Astrocyte of the cerebellum (primary cell): ENCODE results near the gene UTP14C.
"Not testable (repeated sequence)": the region's sequence is repeated elsewhere in the genome, so short reads cannot be mapped to it uniquely, and the experiment has no call there.

ENCODE experiments used
- DNase-seq: peaks from one replicate; pipeline ENCODE4 v3.0.0-alpha.2; 2011; ENCODE audit warnings: low read depth
- H3K4me3 ChIP-seq: 2 replicates; pipeline ENCODE4 v1.5.1; 2011; ENCODE audit warnings: mild to moderate bottlenecking, low read depth, low read length, moderate library complexity
- in situ Hi-C: cut with HindIII; loops from 2 replicates; pipeline ENCODE4 v1.10.0; 2017; ENCODE audit warnings: low sequenced_read_pairs
- TF ChIP-seq, protein P1 (sequence below): IDR thresholded peaks from 2 replicates; pipeline ENCODE4 v1.5.1; 2012; ENCODE audit warnings: low read length, low read depth, moderate library complexity, mild to moderate bottlenecking; ENCODE audit errors: missing control alignments

Gene UTP14C

DNA sequence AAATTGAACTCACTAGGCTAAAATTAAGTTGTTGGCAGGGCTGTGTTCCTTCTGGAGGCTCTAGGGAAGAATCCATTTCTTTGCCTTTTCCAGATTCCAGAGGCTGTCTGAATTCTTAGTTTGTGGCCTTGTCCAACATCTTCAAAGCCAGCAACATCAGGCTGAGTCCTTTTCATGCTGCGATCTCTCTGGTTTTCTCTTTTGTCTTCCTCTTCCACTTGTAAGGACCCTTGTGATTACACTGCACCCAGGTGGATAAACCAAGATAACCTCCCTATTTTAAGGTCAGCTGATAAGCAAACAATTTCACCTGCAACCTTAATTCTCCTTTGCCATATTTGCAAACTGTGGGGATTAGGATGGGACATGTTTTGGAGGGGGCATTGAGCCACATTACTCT, 11.5 kb downstream of the UTP14C start:
- DNase-seq = no peak
- TF ChIP-seq, protein P1, sequence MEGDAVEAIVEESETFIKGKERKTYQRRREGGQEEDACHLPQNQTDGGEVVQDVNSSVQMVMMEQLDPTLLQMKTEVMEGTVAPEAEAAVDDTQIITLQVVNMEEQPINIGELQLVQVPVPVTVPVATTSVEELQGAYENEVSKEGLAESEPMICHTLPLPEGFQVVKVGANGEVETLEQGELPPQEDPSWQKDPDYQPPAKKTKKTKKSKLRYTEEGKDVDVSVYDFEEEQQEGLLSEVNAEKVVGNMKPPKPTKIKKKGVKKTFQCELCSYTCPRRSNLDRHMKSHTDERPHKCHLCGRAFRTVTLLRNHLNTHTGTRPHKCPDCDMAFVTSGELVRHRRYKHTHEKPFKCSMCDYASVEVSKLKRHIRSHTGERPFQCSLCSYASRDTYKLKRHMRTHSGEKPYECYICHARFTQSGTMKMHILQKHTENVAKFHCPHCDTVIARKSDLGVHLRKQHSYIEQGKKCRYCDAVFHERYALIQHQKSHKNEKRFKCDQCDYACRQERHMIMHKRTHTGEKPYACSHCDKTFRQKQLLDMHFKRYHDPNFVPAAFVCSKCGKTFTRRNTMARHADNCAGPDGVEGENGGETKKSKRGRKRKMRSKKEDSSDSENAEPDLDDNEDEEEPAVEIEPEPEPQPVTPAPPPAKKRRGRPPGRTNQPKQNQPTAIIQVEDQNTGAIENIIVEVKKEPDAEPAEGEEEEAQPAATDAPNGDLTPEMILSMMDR = no peak
- in situ Hi-C loops = no loop called here
- no peak overlapping the region for H3K4me3 ChIP-seq

DNA sequence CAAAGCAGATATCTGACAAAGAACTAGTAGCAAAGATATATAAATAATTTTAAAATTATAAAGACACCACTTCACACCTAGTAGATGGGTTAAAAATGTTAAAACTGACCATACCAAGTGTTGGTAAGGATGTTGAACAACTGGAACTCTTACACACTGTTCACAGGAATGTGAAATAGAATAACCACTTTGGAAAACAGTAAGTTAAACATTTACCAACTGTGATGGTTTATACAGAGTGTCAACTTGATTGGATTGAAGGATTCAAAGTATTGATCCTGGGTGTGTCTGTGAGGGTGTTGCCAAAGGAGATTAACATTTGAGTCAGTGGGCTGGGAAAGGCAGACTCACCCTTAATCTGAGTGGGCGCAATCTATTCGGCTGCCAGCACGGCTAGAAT, 19.2 kb downstream of the UTP14C start:
- H3K4me3 ChIP-seq = no peak overlapping the region
- in situ Hi-C loops = no loop called here
- TF ChIP-seq, protein P1 = no peak
- DNase-seq = no peak

DNA sequence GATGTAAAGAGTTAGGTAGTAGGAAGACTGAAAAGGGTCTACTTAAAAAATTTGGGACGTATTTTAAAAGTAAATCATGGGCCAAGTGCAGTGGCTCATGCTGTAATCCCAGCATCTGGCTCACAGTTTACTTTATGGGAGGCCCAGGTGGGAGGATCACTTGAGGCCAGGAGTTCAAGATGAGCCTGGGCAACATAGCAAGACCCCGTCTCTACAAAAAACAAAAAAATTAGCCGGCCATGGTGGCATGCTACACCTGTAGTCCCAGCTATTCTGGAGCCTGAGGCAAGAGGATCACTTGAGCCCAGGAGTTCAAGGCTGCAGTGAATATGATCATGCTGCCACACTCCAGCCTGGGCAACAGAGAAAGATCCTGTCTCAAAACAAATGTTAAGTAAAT, 23.0 kb downstream of the UTP14C start:
- TF ChIP-seq, protein P1 = no peak
- in situ Hi-C loops = no loop called here
- no peak overlapping the region for H3K4me3 ChIP-seq
- DNase-seq = no peak

DNA sequence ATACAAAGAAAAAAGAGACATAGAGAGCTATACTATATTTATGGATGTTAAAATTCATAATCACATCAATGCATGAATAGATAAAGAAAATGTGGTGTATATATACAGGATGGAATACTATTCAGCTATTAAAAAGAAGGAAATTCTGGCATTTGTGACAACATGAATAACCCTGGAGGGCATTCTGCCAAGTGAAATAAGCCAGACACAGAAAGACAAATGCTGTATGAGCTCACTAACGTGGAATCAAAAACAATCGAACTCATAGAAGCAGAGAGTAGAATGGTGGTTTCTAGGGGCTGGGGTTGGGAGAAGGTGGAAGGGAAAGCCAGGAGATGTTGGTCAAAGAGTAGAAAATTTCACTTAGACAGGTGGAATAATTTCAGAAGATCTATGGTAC, 24.0 kb downstream of the UTP14C start:
- no peak overlapping the region for H3K4me3 ChIP-seq
- in situ Hi-C loops = no loop called here
- TF ChIP-seq, protein P1 = no peak
- DNase-seq = no peak

DNA sequence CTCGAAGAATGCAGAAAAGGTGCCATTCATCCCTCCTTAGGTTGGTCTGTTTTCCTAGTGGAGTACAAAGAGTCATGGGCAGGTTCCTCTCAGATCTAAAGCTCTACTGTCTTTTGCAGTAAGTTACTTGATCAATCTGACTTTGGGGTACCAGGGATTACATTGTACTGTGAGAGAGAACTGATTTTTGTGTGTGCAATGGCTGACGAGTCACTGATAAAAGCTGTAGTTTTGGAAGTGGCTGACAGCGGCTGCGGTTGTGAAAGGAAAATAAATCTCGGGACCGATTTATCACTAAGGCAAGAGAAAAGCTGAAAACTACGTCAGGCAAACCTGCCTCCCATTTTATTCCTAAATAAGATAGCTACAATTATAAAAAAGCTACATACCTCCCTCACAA, 26.9 kb downstream of the UTP14C start:
- no peak for DNase-seq
- in situ Hi-C loops = no loop called here
- no peak overlapping the region for H3K4me3 ChIP-seq
- TF ChIP-seq, protein P1 = no peak

DNA sequence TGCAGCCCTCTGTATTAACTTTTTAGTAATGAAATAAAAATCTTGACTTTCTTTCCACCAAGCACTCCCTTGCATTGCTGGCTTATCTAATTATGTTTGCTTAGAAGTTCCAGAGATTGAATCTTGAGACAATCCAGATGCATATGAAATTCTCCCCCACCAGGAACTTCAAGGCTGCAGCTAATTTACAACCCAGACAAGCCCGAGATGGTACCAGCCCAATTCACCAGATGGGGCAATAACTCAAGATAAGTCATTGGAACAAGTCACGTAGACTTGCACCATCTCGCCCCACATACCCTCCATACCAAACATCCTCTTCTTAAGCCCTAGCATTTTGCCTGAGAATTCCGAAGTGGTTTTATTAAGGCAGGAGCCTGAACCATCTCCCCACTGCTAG, 29.0 kb downstream of the UTP14C start:
- in situ Hi-C loops = no loop called here
- DNase-seq = no peak
- TF ChIP-seq, protein P1 = no peak
- H3K4me3 ChIP-seq = no peak overlapping the region

DNA sequence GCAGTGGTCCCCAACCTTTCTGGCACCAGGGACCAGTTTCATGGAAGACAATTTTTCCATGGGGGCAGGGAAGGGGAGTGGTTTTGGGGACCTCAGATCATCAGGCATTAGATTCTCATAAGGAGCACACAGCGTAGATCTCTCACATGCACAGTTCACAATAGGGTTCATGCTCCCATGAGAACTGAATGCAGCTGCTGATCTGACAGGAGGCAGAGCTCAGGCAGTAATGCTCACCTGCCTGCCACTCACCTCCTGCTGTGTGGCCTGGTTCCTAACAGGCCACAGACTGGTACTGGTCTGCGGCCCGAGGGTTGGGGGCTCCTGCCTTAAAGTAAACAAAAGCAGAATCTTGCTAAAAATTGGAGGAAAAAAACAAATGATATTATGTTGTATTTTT, 36.6 kb downstream of the UTP14C start:
- in situ Hi-C loops, DNase-seq, H3K4me3 ChIP-seq: not testable (repeated sequence)
